K562 (cell line): ENCODE results near the gene ALOX5. TPM values are rescaled to one million over a fixed set of nuclear protein-coding genes. Genes with fewer than 3 reads are reported as not detected.

Experiments
- ATAC-seq: fragments of 200-7000 bp; cut with Tn5 transposase; 3 replicates; pipeline ENCODE4 v1.9.1; 2020; ENCODE audit warnings: moderate library complexity
- BruUV-seq: library from RNA; stranded (reverse); fragments of 400-500 nt; replicated peaks from 2 replicates; lab custom pipeline; 2021; lab: Mats Ljungman, UMichigan
- CTCF ChIA-PET: fragments of 300-600 bp; formaldehyde crosslinking; extraction: SDS; loops from one replicate; lab custom pipeline; 2021; ENCODE audit warnings: low intra/inter-chr PET ratio; lab: Yijun Ruan, JAX
- POLR2A ChIA-PET: fragments of 300-600, 350-650 bp; sonication (Branson Sonifier 250); formaldehyde crosslinking; extraction: SDS; loops from one replicate; lab custom pipeline; 2021; ENCODE audit warnings: antibody characterized with exemption, inconsistent platforms; lab: Yijun Ruan, JAX
- DNase-seq, 4 experiments: peaks; one replicate each; pipeline versions ENCODE4 v3.0.0 to v3.0.0-alpha.2; 2011 to 2018; ENCODE audit warnings: low spot score in 3 of 4, mixed read lengths in 3 of 4; ENCODE audit errors: extremely low read depth in 1 of 4
- FAIRE-seq: peaks from 2 replicates; lab custom pipeline; 2011; peaks lifted over from hg19 to GRCh38; lab: Jason Lieb, UNC
- H2AFZ ChIP-seq: 2 replicates; pipeline ENCODE4 v1.6.0; 2011; ENCODE audit warnings: low read depth, low read length, control low read depth, inconsistent platforms
- H3K27ac ChIP-seq: fragments of 200-600 bp; 3 replicates; pipeline ENCODE4 v1.8.0; 2011; ENCODE audit warnings: low read depth, mild to moderate bottlenecking, control low read depth, inconsistent platforms, low read length, moderate library complexity, mixed read lengths; ENCODE audit errors: extremely low read depth
- H3K27me3 ChIP-seq, 2 experiments: fragments of 300-600 bp in 1 of 2; 2 replicates in 1 of 2; 3 replicates in 1 of 2; pipeline versions ENCODE4 v1.6.0 to v1.8.0; 2011; ENCODE audit warnings: inconsistent platforms in 2 of 2, low read length in 2 of 2, mild to moderate bottlenecking in 1 of 2, mixed read lengths in 1 of 2, moderate library complexity in 1 of 2; ENCODE audit not compliant: control insufficient read depth in 2 of 2, insufficient read depth in 2 of 2
- H3K36me3 ChIP-seq: fragments of 300-600 bp; 3 replicates; pipeline ENCODE4 v1.8.0; 2011; ENCODE audit warnings: mild to moderate bottlenecking, low read length, inconsistent platforms; ENCODE audit not compliant: control insufficient read depth, insufficient read depth
- H3K4me1 ChIP-seq, 2 experiments: fragments of 200-600 bp in 1 of 2; replicated peaks in 1 of 2; 2 replicates in 1 of 2; 3 replicates in 1 of 2; pipeline versions ENCODE4 v1.5.1 to v1.8.0; 2011; ENCODE audit warnings: inconsistent platforms in 2 of 2, low read length in 2 of 2, mild to moderate bottlenecking in 1 of 2, mixed read lengths in 1 of 2, moderate library complexity in 1 of 2; ENCODE audit not compliant: control insufficient read depth in 2 of 2, insufficient read depth in 2 of 2
- H3K4me2 ChIP-seq: 2 replicates; pipeline ENCODE4 v1.6.1; 2011; ENCODE audit warnings: low read length, control low read depth, inconsistent platforms, mixed read lengths; ENCODE audit not compliant: insufficient read depth
- H3K4me3 ChIP-seq: fragments of 200-600 bp; sonication (generic), shearing (Covaris generic); 2 replicates; pipeline ENCODE4 v1.5.1; 2016; ENCODE audit warnings: control low read depth, inconsistent platforms
- H3K79me2 ChIP-seq: fragments of 200-600 bp; 3 replicates; pipeline ENCODE4 v1.8.0; 2011; ENCODE audit warnings: low read length, inconsistent platforms; ENCODE audit not compliant: control insufficient read depth, insufficient read depth
- H3K9ac ChIP-seq, 2 experiments: 2 replicates each; pipeline versions ENCODE4 v1.6.0 to v1.6.1; 2011; ENCODE audit warnings: low read depth in 2 of 2, low read length in 2 of 2, control low read depth in 1 of 2, inconsistent platforms in 1 of 2, mild to moderate bottlenecking in 1 of 2, mixed read lengths in 1 of 2; ENCODE audit not compliant: insufficient read depth in 1 of 2
- H3K9me1 ChIP-seq: one replicate; pipeline ENCODE4 v1.6.0; 2011; ENCODE audit warnings: inconsistent platforms, mild to moderate bottlenecking, low read length, moderate library complexity; ENCODE audit not compliant: control insufficient read depth, insufficient read depth
- H3K9me3 ChIP-seq: replicated peaks from 2 replicates; pipeline ENCODE4 v1.5.1; 2011; ENCODE audit warnings: low read depth, low read length, inconsistent platforms; ENCODE audit not compliant: control insufficient read depth, insufficient read depth
- H4K20me1 ChIP-seq: replicated peaks from 2 replicates; pipeline ENCODE4 v1.6.1; 2011; ENCODE audit warnings: low read length, inconsistent platforms, mixed read lengths; ENCODE audit not compliant: control insufficient read depth, insufficient read depth
- AFF4 ChIP-seq: sonication (generic); formaldehyde crosslinking; IDR thresholded peaks from 2 replicates; pipeline ENCODE4 v1.8.0; 2023; ENCODE audit warnings: mild to moderate bottlenecking, missing genetic modification reagents
- CBX5 ChIP-seq: IDR thresholded peaks from 2 replicates; pipeline ENCODE4 v1.6.1; 2014; ENCODE audit warnings: low read depth, borderline replicate concordance
- CEBPB ChIP-seq: fragments of 450-650 bp; IDR thresholded peaks from 2 replicates; pipeline ENCODE4 v1.6.1; 2016; ENCODE audit warnings: missing genetic modification characterization, missing compliant biosample characterization
- HDAC8 ChIP-seq: fragments of 450-650 bp; IDR thresholded peaks from 2 replicates; pipeline ENCODE4 v1.6.1; 2016; ENCODE audit warnings: mild to moderate bottlenecking, missing genetic modification characterization, moderate library complexity, missing compliant biosample characterization
- MAFG ChIP-seq: fragments of 450-650 bp; conservative IDR thresholded peaks from 2 replicates; pipeline ENCODE4 v1.6.1; 2016; ENCODE audit warnings: missing genetic modification characterization, missing compliant biosample characterization
- MAZ ChIP-seq, 2 experiments: fragments of 450-650 bp in 1 of 2; sonication (generic) in 1 of 2; formaldehyde crosslinking; IDR thresholded peaks in 1 of 2; conservative IDR thresholded peaks in 1 of 2; 2 replicates each; pipeline versions ENCODE4 v1.4.0 to v1.5.0; 2020; ENCODE audit warnings: mild to moderate bottlenecking in 1 of 2, missing genetic modification reagents in 1 of 2
- MED1 ChIP-seq: sonication (generic); formaldehyde crosslinking; IDR thresholded peaks from 2 replicates; pipeline ENCODE4 v1.8.1; 2023; ENCODE audit warnings: missing genetic modification reagents, borderline replicate concordance
- MNT ChIP-seq, 2 experiments: fragments of 450-650 bp; conservative IDR thresholded peaks; 2 replicates each; pipeline ENCODE4 v1.6.1; 2017; ENCODE audit warnings: mild to moderate bottlenecking in 2 of 2, moderate library complexity in 2 of 2
- MYBL2 ChIP-seq, 2 experiments: fragments of 450-650 bp in 1 of 2; sonication (generic) in 1 of 2; formaldehyde crosslinking in 1 of 2; IDR thresholded peaks; 2 replicates each; pipeline versions ENCODE4 v1.6.1 to v1.8.1; 2017 to 2022; ENCODE audit warnings: borderline replicate concordance in 1 of 2, inconsistent platforms in 1 of 2, low read depth in 1 of 2, mild to moderate bottlenecking in 1 of 2, missing genetic modification reagents in 1 of 2, moderate library complexity in 1 of 2
- POLR2G ChIP-seq: fragments of 200-400 bp; formaldehyde crosslinking; IDR thresholded peaks from 2 replicates; pipeline ENCODE4 v1.6.1; 2017; ENCODE audit warnings: low read depth, mild to moderate bottlenecking, antibody characterized with exemption, low read length, moderate library complexity
- SRF ChIP-seq, 2 experiments: fragments of 250-450, 450-650 bp in 1 of 2; sonication (Bioruptor Pico) in 1 of 2; sonication (generic) in 1 of 2; formaldehyde crosslinking; IDR thresholded peaks; 2 replicates each; pipeline versions ENCODE4 v1.5.0 to v1.5.1; 2020 to 2022; ENCODE audit warnings: mild to moderate bottlenecking in 1 of 2, missing genetic modification reagents in 1 of 2
- TOE1 ChIP-seq, 2 experiments: fragments of 450-650 bp in 1 of 2; sonication (generic) in 1 of 2; formaldehyde crosslinking in 1 of 2; IDR thresholded peaks; 2 replicates each; pipeline versions ENCODE4 v1.7.1 to v1.8.0; 2016 to 2022; ENCODE audit warnings: borderline replicate concordance in 2 of 2, mild to moderate bottlenecking in 2 of 2, antibody characterized with exemption in 1 of 2, inconsistent platforms in 1 of 2, low read depth in 1 of 2, missing genetic modification reagents in 1 of 2, moderate library complexity in 1 of 2
- ZNF561 ChIP-seq: fragments of 450-650 bp; formaldehyde crosslinking; conservative IDR thresholded peaks from 2 replicates; pipeline ENCODE4 v1.4.0; 2020; ENCODE audit warnings: mild to moderate bottlenecking, moderate library complexity
- ZNF644 ChIP-seq: fragments of 200-800 bp; sonication (Bioruptor generic); IDR thresholded peaks from 2 replicates; pipeline ENCODE4 v1.6.1; 2016; ENCODE audit warnings: low read depth, missing genetic modification characterization, missing compliant biosample characterization
- WGBS: fragments of 100-300 bp; shearing (Covaris generic); methylation state at CpG from one replicate; pipeline ENCODE4 v1.1.6; 2016; ENCODE audit warnings: low coverage, mixed read lengths; ENCODE audit not compliant: insufficient coverage; ENCODE audit errors: missing lambda C conversion rate; 5-methylcytosine and 5-hydroxymethylcytosine counted together
- in situ Hi-C: fragments of 300-500 bp; cut with MboI; formaldehyde crosslinking; loops from 4 replicates; pipeline ENCODE4 v1.15.0; 2018; ENCODE audit warnings: inconsistent platforms, mixed read lengths
- intact Hi-C: fragments of 100-400 bp; cut with micrococcal nuclease; formaldehyde crosslinking; loops from 2 replicates; pipeline ENCODE4 v1.14.2; 2022
- polyA plus RNA-seq, 8 experiments: library from polyadenylated mRNA; depleted of rRNA in 4 of 8; stranded (reverse) in 5 of 8; unstranded in 3 of 8; fragments of >200 nt; fragmentation: Nextera tagmentation in 2 of 8; fragmentation: Illumina TruSeq in 1 of 8; extraction: Ambion mirVana in 2 of 8; extraction: Trizol in 1 of 8; gene quantifications; 2 replicates each; pipeline versions ENCODE4 v1.2.1 to v1.2.3, GENCODE V29; 2011 to 2014; ENCODE audit warnings: inconsistent platforms in 1 of 8, missing spikeins in 1 of 8
- total RNA-seq, 7 experiments: library from RNA; depleted of rRNA in 6 of 7; stranded (reverse); fragments of >200 nt in 6 of 7; fragmentation: Illumina TruSeq in 2 of 7; extraction: Trizol in 2 of 7; gene quantifications; 2 replicates each; pipeline versions ENCODE4 v1.2.1 to v1.2.3, GENCODE V29; 2011 to 2021; ENCODE audit warnings: low replicate concordance in 1 of 7

ALOX5 gene
- total and polyA plus RNA-seq, 9 of the 15 experiments (the other 6 are each of a cell fraction or from before 2014, with no cell fraction given) = 0.10 to 2.4 (median 1.4) TPM

GRCh38 chr10:45438466-45439090 is 64.6 kb downstream of the ALOX5 start:
- no TSS peak for BruUV-seq
- H3K27me3 ChIP-seq = no peaks in the 10 kb centered on the region
- TF ChIP-seq CEBPB = no peak
- TF ChIP-seq MNT (conservative IDR thresholded peaks at IDR 0.05) = 0 out of 4 replicates have a peak, but pooled peaks of 1 of the 2 experiments have one; percentile 21
- TF ChIP-seq HDAC8 = 0 out of 2 replicates have a peak, but pooled peaks have one; percentile 20
- peak in 1 of 2 experiments; percentile 24; a peak in 1 of 4 replicates for TF ChIP-seq SRF (CRISPR knock-in tag; IDR thresholded peaks at IDR 0.05)
- TF ChIP-seq AFF4 (CRISPR knock-in tag) = 0 out of 2 replicates have a peak, but pooled peaks have one; percentile 47
- no peak for TF ChIP-seq POLR2G
- 0 out of 4 replicates have a peak, but pooled peaks of 1 of the 2 experiments have one; percentile 12 for TF ChIP-seq MAZ (CRISPR knock-in tag; conservative IDR thresholded peaks at IDR 0.05 in 1 of 2, IDR thresholded peaks at IDR 0.05 in 1 of 2)
- TF ChIP-seq MED1 (CRISPR knock-in tag) = 0 out of 2 replicates have a peak, but pooled peaks have one; percentile 47
- TF ChIP-seq CBX5 = no peak
- TF ChIP-seq MAFG = peak; percentile 54; the same call in 1 of the 2 replicates
- no peak for TF ChIP-seq ZNF561 (CRISPR knock-in tag)
- TF ChIP-seq MYBL2 (IDR thresholded peaks at IDR 0.05; ENCODE audit: low read depth) = no peak
- no peak for TF ChIP-seq MYBL2 (CRISPR knock-in tag; IDR thresholded peaks at IDR 0.05; ENCODE audit: borderline replicate concordance)
- TF ChIP-seq ZNF644 (tag) = no peak
- no peak for TF ChIP-seq TOE1 (IDR thresholded peaks at IDR 0.05; ENCODE audit: borderline replicate concordance)
- no peak for TF ChIP-seq TOE1 (CRISPR knock-in tag; IDR thresholded peaks at IDR 0.05; ENCODE audit: borderline replicate concordance, low read depth)

More at GRCh38 chr10:45438466-45439090, 64.6 kb downstream of the ALOX5 start:
- Histone ChIP-seq H3K27ac (no peak overlapping the region), H3K9ac (peak overlapping the region in 1 of 2 experiments; percentile 10; a peak in 1 of 4 replicates), H4K20me1 (no peaks in the 10 kb centered on the region), H3K79me2 (no peaks in the 10 kb centered on the region), H3K9me3 (no peaks in the 10 kb centered on the region), H3K9me1 (no peaks in the 10 kb centered on the region), H3K4me1 (peaks cover 12 to 32% of the 10 kb centered on the region in 2 experiments), H3K4me2 (peak overlapping the region; percentile 37), H3K36me3 (no peaks in the 10 kb centered on the region), H3K4me3 (no peak overlapping the region), H2AFZ (no peak overlapping the region)
- ChIA-PET CTCF (no interaction called here), POLR2A (no interaction called here)
- FAIRE-seq (no peak), ATAC-seq (peak; percentile 45; the same call in 2 of the 3 replicates), DNase-seq (no peak)
- 35% methylated on average over 5 of the region's 5 CpGs for WGBS
- intact Hi-C loops (loop anchor here (2.0 to 5.0 kb wide), 2 partner anchors 20 to 131 kb away; no protein-coding TSS in a partner anchor), in situ Hi-C loops (no loop called here)
